KMS-11 (cell line): Measurements from ENCODE around the gene TMEM215.

Experiments used
- H2AFZ ChIP-seq: fragments of 200-600 bp; sonication (generic); 2 replicates; pipeline ENCODE4 v1.6.1; 2016; ENCODE audit warnings: antibody characterized with exemption, mixed run types, low read depth
- H3K27ac ChIP-seq: fragments of 200-600 bp; sonication (generic); 2 replicates; pipeline ENCODE4 v1.6.1; 2016; ENCODE audit warnings: mild to moderate bottlenecking, mixed run types
- H3K27me3 ChIP-seq: fragments of 200-600 bp; sonication (generic); 2 replicates; pipeline ENCODE4 v1.6.1; 2017; ENCODE audit warnings: mild to moderate bottlenecking, low read depth, mixed run types, moderate library complexity; ENCODE audit not compliant: insufficient read depth
- H3K36me3 ChIP-seq: fragments of 200-600 bp; sonication (generic); 2 replicates; pipeline ENCODE4 v1.6.1; 2017; ENCODE audit warnings: mild to moderate bottlenecking, mixed run types; ENCODE audit not compliant: insufficient read depth
- H3K4me1 ChIP-seq: fragments of 200-600 bp; sonication (generic); 2 replicates; pipeline ENCODE4 v1.6.1; 2016; ENCODE audit warnings: mild to moderate bottlenecking, low read depth, mixed run types; ENCODE audit not compliant: poor library complexity, severe bottlenecking
- H3K4me2 ChIP-seq: fragments of 200-600 bp; sonication (generic); 2 replicates; pipeline ENCODE4 v1.7.0; 2016; ENCODE audit warnings: mild to moderate bottlenecking, mixed run types
- H3K4me3 ChIP-seq: fragments of 200-600 bp; sonication (generic); IDR thresholded peaks from 2 replicates; pipeline ENCODE4 v1.6.1; 2017; ENCODE audit warnings: low read depth, low read length, mixed read lengths; ENCODE audit not compliant: insufficient read depth
- H3K79me2 ChIP-seq: fragments of 200-600 bp; sonication (generic); 2 replicates; pipeline ENCODE4 v1.6.1; 2016; ENCODE audit warnings: low read depth, mixed run types; ENCODE audit not compliant: insufficient read depth
- H3K9ac ChIP-seq: fragments of 200-600 bp; sonication (generic); 2 replicates; pipeline ENCODE4 v1.6.1; 2016; ENCODE audit warnings: mild to moderate bottlenecking, mixed run types
- H4K20me1 ChIP-seq: fragments of 200-600 bp; sonication (generic); 2 replicates; pipeline ENCODE4 v1.6.1; 2016; ENCODE audit warnings: mild to moderate bottlenecking, mixed run types; ENCODE audit not compliant: insufficient read depth
- CTCF ChIP-seq: fragments of 200-600 bp; sonication (generic); conservative IDR thresholded peaks from 2 replicates; pipeline ENCODE4 v1.6.1; 2017; ENCODE audit warnings: low read depth, mild to moderate bottlenecking, antibody characterized with exemption, low read length, moderate library complexity, mixed read lengths

The TMEM215 gene

DNA sequence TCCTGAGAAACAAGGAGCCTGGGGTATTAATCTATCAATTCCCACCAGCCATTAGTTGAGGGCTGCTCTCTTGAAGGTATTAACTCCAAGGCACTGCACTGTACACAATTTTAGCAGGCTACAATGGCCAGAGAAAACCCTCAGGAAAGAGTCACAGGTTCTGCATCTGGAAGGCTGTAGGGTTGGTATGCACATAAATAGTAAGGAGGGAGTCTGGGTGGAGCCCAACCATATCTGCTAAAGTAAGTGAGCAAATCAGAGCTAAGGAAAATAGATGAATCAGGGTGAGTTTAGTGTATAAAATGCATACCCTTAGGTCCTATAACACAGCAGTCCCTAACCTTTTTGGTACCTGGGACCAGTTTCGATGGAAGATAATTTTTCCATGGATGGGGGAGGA is 18.2 kb downstream of the TMEM215 start:
- H3K4me2 ChIP-seq = no peak overlapping the region
- no peak overlapping the region for H2AFZ ChIP-seq
- no peaks in the 10 kb centered on the region for H4K20me1 ChIP-seq
- H3K79me2 ChIP-seq = no peaks in the 10 kb centered on the region
- H3K36me3 ChIP-seq = no peaks in the 10 kb centered on the region
- no peak for TF ChIP-seq CTCF
- H3K27ac ChIP-seq = no peak overlapping the region
- no peak overlapping the region for H3K4me3 ChIP-seq
- no peak overlapping the region for H3K9ac ChIP-seq
- no peaks in the 10 kb centered on the region for H3K27me3 ChIP-seq
- H3K4me1 ChIP-seq = no peaks in the 10 kb centered on the region

GRCh38 chr9:32807217-32807616 is 23.9 kb downstream of the TMEM215 start:
- Histone ChIP-seq H3K27ac (no peak overlapping the region), H3K4me1 (no peaks in the 10 kb centered on the region), H3K36me3 (no peaks in the 10 kb centered on the region), H4K20me1 (no peaks in the 10 kb centered on the region), H3K27me3 (no peaks in the 10 kb centered on the region), H2AFZ (no peak overlapping the region), H3K79me2 (no peaks in the 10 kb centered on the region), H3K9ac (no peak overlapping the region), H3K4me3 (no peak overlapping the region), H3K4me2 (no peak overlapping the region)
- no peak for TF ChIP-seq CTCF

GRCh38 chr9:32811246-32811645 is 27.9 kb downstream of the TMEM215 start:
- H3K4me3 ChIP-seq = no peak overlapping the region
- no peak overlapping the region for H2AFZ ChIP-seq
- H3K4me2 ChIP-seq = no peak overlapping the region
- no peaks in the 10 kb centered on the region for H3K36me3 ChIP-seq
- H3K27ac ChIP-seq = no peak overlapping the region
- no peaks in the 10 kb centered on the region for H3K27me3 ChIP-seq
- H3K79me2 ChIP-seq = no peaks in the 10 kb centered on the region
- H3K4me1 ChIP-seq = no peaks in the 10 kb centered on the region
- no peak overlapping the region for H3K9ac ChIP-seq
- no peaks in the 10 kb centered on the region for H4K20me1 ChIP-seq
- no peak for TF ChIP-seq CTCF

- H3K27ac ChIP-seq = no peak overlapping the region
- no peak overlapping the region for H2AFZ ChIP-seq
- H3K4me3 ChIP-seq = no peak overlapping the region
- no peaks in the 10 kb centered on the region for H3K27me3 ChIP-seq
- TF ChIP-seq CTCF = no peak
- H3K4me2 ChIP-seq = no peak overlapping the region
- no peaks in the 10 kb centered on the region for H4K20me1 ChIP-seq
- H3K4me1 ChIP-seq = no peaks in the 10 kb centered on the region
- H3K9ac ChIP-seq = no peak overlapping the region
- no peaks in the 10 kb centered on the region for H3K79me2 ChIP-seq
- no peaks in the 10 kb centered on the region for H3K36me3 ChIP-seq
Observed at GRCh38 chr9:32820322-32820721, 37.0 kb downstream of the TMEM215 start.

- H3K79me2 ChIP-seq = no peaks in the 10 kb centered on the region
- no peak overlapping the region for H3K9ac ChIP-seq
- H2AFZ ChIP-seq = no peak overlapping the region
- H3K27me3 ChIP-seq = no peaks in the 10 kb centered on the region
- no peaks in the 10 kb centered on the region for H3K36me3 ChIP-seq
- no peak for TF ChIP-seq CTCF
- H3K27ac ChIP-seq = no peak overlapping the region
- no peaks in the 10 kb centered on the region for H4K20me1 ChIP-seq
- no peak overlapping the region for H3K4me2 ChIP-seq
- no peak overlapping the region for H3K4me3 ChIP-seq
- no peaks in the 10 kb centered on the region for H3K4me1 ChIP-seq
Observed at GRCh38 chr9:32823101-32823500, 39.8 kb downstream of the TMEM215 start.
